CD14-positive monocyte (primary cell): ENCODE data around the gene MARVELD3. TPM values are rescaled to one million over a fixed set of nuclear protein-coding genes. Genes with fewer than 3 reads are reported as not detected.
A peak's percentile ranks its signal among the peaks of the same experiment; 100 is the strongest.

ENCODE experiments used
- DNase-seq, 3 donors: peaks; one replicate each; pipeline ENCODE4 v3.0.0-alpha.2; 2011 to 2022
- H2AFZ ChIP-seq: 2 replicates; pipeline ENCODE4 v1.6.0; 2012; ENCODE audit warnings: mild to moderate bottlenecking, low read depth, low read length, inconsistent platforms; ENCODE audit not compliant: insufficient read depth, poor library complexity, severe bottlenecking
- H3K27ac ChIP-seq, 2 donors: 1 replicate in 1 of 2; 2 replicates in 1 of 2; pipeline ENCODE4 v1.5.1; 2012 to 2013; ENCODE audit warnings: low read length in 2 of 2, control low read depth in 1 of 2, inconsistent platforms in 1 of 2, low read depth in 1 of 2, mild to moderate bottlenecking in 1 of 2
- H3K27me3 ChIP-seq, 2 donors: one replicate each; pipeline versions ENCODE4 v1.6.0 to v1.6.1; 2011 to 2013; ENCODE audit warnings: low read length in 2 of 2; ENCODE audit not compliant: control insufficient read depth in 2 of 2, insufficient read depth in 2 of 2
- H3K36me3 ChIP-seq, 2 donors: replicated peaks in 1 of 2; 1 replicate in 1 of 2; 2 replicates in 1 of 2; pipeline versions ENCODE4 v1.5.1 to v1.6.1; 2012 to 2013; ENCODE audit warnings: low read length in 2 of 2, control low read depth in 1 of 2, inconsistent platforms in 1 of 2, mild to moderate bottlenecking in 1 of 2; ENCODE audit not compliant: insufficient read depth in 2 of 2, control insufficient read depth in 1 of 2
- H3K4me1 ChIP-seq, 2 donors: 1 replicate in 1 of 2; 2 replicates in 1 of 2; pipeline versions ENCODE4 v1.5.1 to v1.6.1; 2012 to 2013; ENCODE audit warnings: low read length in 2 of 2, control low read depth in 1 of 2, inconsistent platforms in 1 of 2, mild to moderate bottlenecking in 1 of 2, moderate library complexity in 1 of 2; ENCODE audit not compliant: insufficient read depth in 2 of 2, control insufficient read depth in 1 of 2
- H3K4me2 ChIP-seq: replicated peaks from 2 replicates; pipeline ENCODE3; 2012; ENCODE audit warnings: low read length, moderate library complexity, mild to moderate bottlenecking; ENCODE audit not compliant: poor library complexity, severe bottlenecking; ENCODE audit errors: extremely low read depth
- H3K4me3 ChIP-seq, 3 experiments: fragments of 200-600 bp in 1 of 3; sonication (generic) in 1 of 3; replicated peaks in 1 of 3; 1 replicate in 2 of 3; 2 replicates in 1 of 3; pipeline ENCODE4 v1.5.1; 2011 to 2013; ENCODE audit warnings: low read length in 3 of 3, mild to moderate bottlenecking in 3 of 3, control low read depth in 2 of 3, low read depth in 2 of 3, inconsistent platforms in 1 of 3, moderate library complexity in 1 of 3
- H3K79me2 ChIP-seq: 2 replicates; pipeline ENCODE4 v1.6.0; 2012; ENCODE audit warnings: mild to moderate bottlenecking, control low read depth, inconsistent platforms, low read length, moderate library complexity; ENCODE audit not compliant: insufficient read depth
- H3K9ac ChIP-seq: 2 replicates; pipeline ENCODE4 v1.6.0; 2017; ENCODE audit warnings: low read length, mild to moderate bottlenecking; ENCODE audit not compliant: insufficient read depth, poor library complexity, severe bottlenecking
- H3K9me3 ChIP-seq, 2 donors: replicated peaks in 1 of 2; 1 replicate in 1 of 2; 2 replicates in 1 of 2; pipeline versions ENCODE4 v1.5.1 to v1.6.1; 2012 to 2013; ENCODE audit warnings: low read length in 2 of 2, control low read depth in 1 of 2; ENCODE audit not compliant: control insufficient read depth in 1 of 2, insufficient read depth in 1 of 2
- H4K20me1 ChIP-seq: 2 replicates; pipeline ENCODE4 v1.6.0; 2012; ENCODE audit warnings: mild to moderate bottlenecking, low read length, control low read depth, moderate library complexity; ENCODE audit not compliant: insufficient read depth
- H3K27ac Mint-ChIP-seq, 7 donors: one replicate each; pipeline ENCODE4 v1.8.0; 2020; ENCODE audit warnings: mild to moderate bottlenecking in 7 of 7, mixed read lengths in 7 of 7, moderate library complexity in 6 of 7, inconsistent platforms in 2 of 7
- H3K27me3 Mint-ChIP-seq, 3 donors: one replicate each; pipeline ENCODE4 v1.8.0; 2021 to 2022; ENCODE audit warnings: low read depth in 3 of 3, mild to moderate bottlenecking in 3 of 3, mixed read lengths in 3 of 3, moderate library complexity in 3 of 3, inconsistent platforms in 1 of 3
- H3K36me3 Mint-ChIP-seq, 2 donors: one replicate each; pipeline ENCODE4 v1.8.0; 2020; ENCODE audit warnings: mixed read lengths in 2 of 2, inconsistent platforms in 1 of 2, mild to moderate bottlenecking in 1 of 2
- H3K4me1 Mint-ChIP-seq: one replicate; pipeline ENCODE4 v1.8.0; 2020; ENCODE audit warnings: mild to moderate bottlenecking, mixed read lengths
- H3K4me3 Mint-ChIP-seq, 2 donors: one replicate each; pipeline ENCODE4 v1.8.0; 2020; ENCODE audit warnings: mild to moderate bottlenecking in 2 of 2, mixed read lengths in 2 of 2, moderate library complexity in 1 of 2
- H3K9me3 Mint-ChIP-seq, 7 donors: one replicate each; pipeline ENCODE4 v1.8.0; 2020 to 2022; ENCODE audit warnings: mixed read lengths in 7 of 7, mild to moderate bottlenecking in 6 of 7, moderate library complexity in 6 of 7, inconsistent platforms in 2 of 7
- CTCF ChIP-seq: fragments of 200-600 bp; IDR thresholded peaks from one replicate; pipeline ENCODE4 v1.8.0; 2022; ENCODE audit warnings: antibody characterized with exemption, mild to moderate bottlenecking
- WGBS: methylation state at CpG from one replicate; pipeline ENCODE4 v1.1.5; 2013; ENCODE audit warnings: missing lambda C conversion rate; ENCODE audit not compliant: insufficient coverage; 5-methylcytosine and 5-hydroxymethylcytosine counted together
- intact Hi-C, 2 donors: fragments of 100-400 bp; cut with micrococcal nuclease; formaldehyde crosslinking; loops; one replicate each; pipeline versions ENCODE4 v1.15.0 to v1.15.1; 2023
- polyA plus RNA-seq, 3 donors: library from polyadenylated mRNA; depleted of rRNA in 1 of 3; unstranded in 2 of 3; stranded (reverse) in 1 of 3; fragments of 300-500 nt in 2 of 3; fragments of >200 nt in 1 of 3; fragmentation: Illumina TruSeq in 2 of 3; gene quantifications; 1 replicate in 2 of 3; 2 replicates in 1 of 3; pipeline ENCODE4 v1.2.3, GENCODE V29; 2012 to 2021

The MARVELD3 gene
- polyA plus RNA-seq, 3 donors: 0.12 TPM; not detected in 2

- H3K27ac Mint-ChIP-seq: no peak overlapping the region
- TF ChIP-seq CTCF: no peak
- H3K9me3 Mint-ChIP-seq: no peaks in the 10 kb centered on the region
These were observed 22.2 kb downstream of the MARVELD3 start for GRCh38 chr16:71648162-71648561.

GRCh38 chr16:71648921-71649320 lies 22.9 kb downstream of the MARVELD3 start:
- intact Hi-C loops: no loop called here
- no peak overlapping the region for H3K9ac ChIP-seq
- H3K36me3 Mint-ChIP-seq: peaks cover 20 to 33% of the 10 kb centered on the region in 2 donors
- peaks cover 0 to 8% of the 10 kb centered on the region in 2 donors for H3K36me3 ChIP-seq
- H3K9me3 ChIP-seq: no peaks in the 10 kb centered on the region
- H3K4me3 ChIP-seq: no peak overlapping the region
- peaks cover 0 to 2% (median 1%) of the 10 kb centered on the region in 3 donors for H3K27me3 Mint-ChIP-seq
- H3K9me3 Mint-ChIP-seq: no peaks in the 10 kb centered on the region
- no peak overlapping the region for H3K27ac ChIP-seq
- H3K27me3 ChIP-seq: no peaks in the 10 kb centered on the region
- no peak overlapping the region for H3K4me2 ChIP-seq
- H4K20me1 ChIP-seq: no peaks in the 10 kb centered on the region
- peak; percentile 11 for TF ChIP-seq CTCF
- no peak overlapping the region for H3K4me3 Mint-ChIP-seq
- DNase-seq: no peak
- H3K27ac Mint-ChIP-seq: peak overlapping the region in 1 of 7 donors; percentile 3
- no peaks in the 10 kb centered on the region for H3K4me1 Mint-ChIP-seq
- no peaks in the 10 kb centered on the region for H3K79me2 ChIP-seq
- H3K4me1 ChIP-seq: no peaks in the 10 kb centered on the region
- WGBS: 100% methylated on average over 4 of the region's 6 CpGs
- H2AFZ ChIP-seq: no peak overlapping the region

More at GRCh38 chr16:71648162-71648561, 22.2 kb downstream of the MARVELD3 start:
- Histone ChIP-seq H3K9me3 (no peaks in the 10 kb centered on the region), H2AFZ (no peak overlapping the region), H3K36me3 (peaks cover 0 to 8% of the 10 kb centered on the region in 2 donors), H3K27me3 (no peaks in the 10 kb centered on the region), H3K79me2 (no peaks in the 10 kb centered on the region), H4K20me1 (no peaks in the 10 kb centered on the region), H3K27ac (no peak overlapping the region), H3K4me3 (no peak overlapping the region), H3K4me1 (no peaks in the 10 kb centered on the region), H3K4me2 (no peak overlapping the region), H3K9ac (no peak overlapping the region)
- Mint-ChIP-seq H3K4me1 (no peaks in the 10 kb centered on the region), H3K4me3 (no peak overlapping the region), H3K36me3 (peaks cover 20 to 33% of the 10 kb centered on the region in 2 donors), H3K27me3 (peaks cover 0 to 1% (median 0%) of the 10 kb centered on the region in 3 donors)
- DNase-seq: no peak
- 87% methylated on average over 2 of the region's 2 CpGs for WGBS
- intact Hi-C loops: no loop called here
